Measurements from ENCODE around the gene NEK10. TPM values are rescaled to one million over a fixed set of nuclear protein-coding genes. Genes with fewer than 3 reads are reported as not detected.
"Not testable (repeated sequence)": the region's sequence is repeated elsewhere in the genome, so short reads cannot be mapped to it uniquely, and the experiment has no call there.

NEK10 gene
- total RNA-seq (2014; rRNA removed; shearing (Covaris generic)) = 8.4 and 11.5 TPM in 2 replicates

- no peak for DNase-seq (ENCODE audit: low spot score)
Observed at GRCh38 chr3:27368831-27369607, at the start of gene NEK10. TSS of gene NEK10 (minus strand) at chr3:27369383. CDS start at chr3:27352882, 16,501 bp downstream.

GRCh38 chr3:27415202-27415601 is 46.0 kb upstream of the NEK10 start:
- no peak for DNase-seq (ENCODE audit: low spot score)

GRCh38 chr3:27392950-27393679 is 23.9 kb upstream of the NEK10 start:
- DNase-seq (ENCODE audit: low spot score) = no peak

- DNase-seq (ENCODE audit: low spot score) = not testable (repeated sequence)
Observed at GRCh38 chr3:27392414-27392813, 23.2 kb upstream of the NEK10 start.

- no peak for DNase-seq (ENCODE audit: low spot score)
Observed at GRCh38 chr3:27391796-27392195, 22.6 kb upstream of the NEK10 start.

GRCh38 chr3:27387625-27388024 is 18.4 kb upstream of the NEK10 start:
- no peak for DNase-seq (ENCODE audit: low spot score)

GRCh38 chr3:27385504-27385903 is 16.3 kb upstream of the NEK10 start:
- DNase-seq (ENCODE audit: low spot score) = no peak

- DNase-seq (ENCODE audit: low spot score) = no peak
Observed at GRCh38 chr3:27384191-27384590, 15.0 kb upstream of the NEK10 start.

GRCh38 chr3:27380433-27381357 is 11.5 kb upstream of the NEK10 start:
- no peak for DNase-seq (ENCODE audit: low spot score)

- DNase-seq (ENCODE audit: low spot score) = no peak
Observed at GRCh38 chr3:27378331-27378730, 9.1 kb upstream of the NEK10 start.

- DNase-seq (ENCODE audit: low spot score) = no peak
Observed at GRCh38 chr3:27376109-27376772, 7.1 kb upstream of the NEK10 start.

- no peak for DNase-seq (ENCODE audit: low spot score)
Observed at GRCh38 chr3:27366062-27366591, 3.1 kb downstream of the NEK10 start.

- DNase-seq (ENCODE audit: low spot score) = peak; percentile 12
Observed at GRCh38 chr3:27360113-27361078, 8.8 kb downstream of the NEK10 start.

GRCh38 chr3:27358372-27358771 is 10.8 kb downstream of the NEK10 start:
- DNase-seq (ENCODE audit: low spot score) = no peak

- peak; percentile 46 for DNase-seq (ENCODE audit: low spot score)
Observed at GRCh38 chr3:27357665-27358258, 11.4 kb downstream of the NEK10 start.

GRCh38 chr3:27356976-27357375 is 12.2 kb downstream of the NEK10 start:
- DNase-seq (ENCODE audit: low spot score) = no peak

GRCh38 chr3:27354588-27355203 is 14.5 kb downstream of the NEK10 start:
- DNase-seq (ENCODE audit: low spot score) = no peak

GRCh38 chr3:27354161-27354560 is 15.0 kb downstream of the NEK10 start:
- DNase-seq (ENCODE audit: low spot score) = no peak

GRCh38 chr3:27353221-27353620 is 16.0 kb downstream of the NEK10 start:
- no peak for DNase-seq (ENCODE audit: low spot score)
